Prostate gland (tissue), 2 donors: ENCODE results near the gene GARIN1A. TPM values are rescaled to one million over a fixed set of nuclear protein-coding genes. Genes with fewer than 3 reads are reported as not detected.
"Not testable (repeated sequence)": the region's sequence is repeated elsewhere in the genome, so short reads cannot be mapped to it uniquely, and the experiment has no call there.

ENCODE experiments used
- DNase-seq: peaks from one replicate; pipeline ENCODE4 v3.0.0-alpha.2; 2019; ENCODE audit warnings: low spot score
- H3K27ac ChIP-seq, 2 donors: fragments of 200-600 bp; sonication (generic); 2 replicates each; pipeline ENCODE4 v1.5.1; 2017 to 2019
- H3K27me3 ChIP-seq: fragments of 200-600 bp; sonication (generic); replicated peaks from 2 replicates; pipeline ENCODE4 v1.5.1; 2019; ENCODE audit not compliant: insufficient read depth
- H3K36me3 ChIP-seq, 2 donors: fragments of 200-600 bp; sonication (generic); 1 replicate in 1 of 2; 2 replicates in 1 of 2; pipeline versions ENCODE4 v1.5.1 to v1.8.1; 2017 to 2019
- H3K4me1 ChIP-seq: fragments of 200-600 bp; sonication (generic); replicated peaks from 2 replicates; pipeline ENCODE4 v1.5.1; 2019
- H3K4me3 ChIP-seq, 2 donors: fragments of 200-600 bp; sonication (generic); 2 replicates each; pipeline ENCODE4 v1.5.1; 2017 to 2019
- H3K9me3 ChIP-seq: fragments of 200-600 bp; sonication (generic); 2 replicates; pipeline ENCODE4 v1.5.1; 2017
- CTCF ChIP-seq, 4 experiments: fragments of 200-600 bp in 2 of 4; fragments of 450-650 bp in 2 of 4; sonication (generic) in 2 of 4; IDR thresholded peaks; 1 replicate in 3 of 4; 2 replicates in 1 of 4; pipeline ENCODE4 v1.5.1; 2016 to 2019; ENCODE audit warnings: antibody characterized with exemption in 4 of 4, mild to moderate bottlenecking in 2 of 4, moderate library complexity in 2 of 4
- POLR2A ChIP-seq: fragments of 450-650 bp; IDR thresholded peaks from one replicate; pipeline ENCODE4 v1.6.1; 2016; ENCODE audit warnings: antibody characterized with exemption, mild to moderate bottlenecking
- POLR2AphosphoS5 ChIP-seq: sonication (generic); formaldehyde crosslinking; IDR thresholded peaks from one replicate; pipeline ENCODE4 v1.6.1; 2017; ENCODE audit warnings: antibody characterized with exemption
- WGBS: methylation state at CpG from one replicate; pipeline ENCODE4 v1.1.5; 2018; 5-methylcytosine and 5-hydroxymethylcytosine counted together
- intact Hi-C: fragments of 100-400 bp; cut with DNase I; formaldehyde crosslinking; loops from one replicate; pipeline ENCODE4 v1.14.2; 2022
- total RNA-seq, 2 donors: library from RNA; depleted of rRNA; stranded (reverse); fragments of >200 nt; gene quantifications; one replicate each; pipeline ENCODE4 v1.1.0, GENCODE V29; 2016

Gene GARIN1A
- total RNA-seq: 1 to 10 TPM in 1 of 2 donors, under 1 TPM in 1; 0.18 to 4.5 TPM

GRCh38 chr7:128671992-128672391 is at the start of gene GARIN1A:
GARIN1A (plus strand) TSS chr7:128672292; CDS start chr7:128672398, 106 bp downstream.
- no peaks in the 10 kb centered on the region for H3K9me3 ChIP-seq
- no peaks in the 10 kb centered on the region for H3K36me3 ChIP-seq
- no peaks in the 10 kb centered on the region for H3K27me3 ChIP-seq
- no peak for DNase-seq
- intact Hi-C loops: no loop called here
- no peak within 1 kb of the TSS for H3K27ac ChIP-seq
- 78% methylated on average over 4 of the region's 4 CpGs for WGBS
- no peak for TF ChIP-seq CTCF (IDR thresholded peaks at IDR 0.05)
- TF ChIP-seq POLR2AphosphoS5: no peak
- no peak for TF ChIP-seq POLR2A
- no peak within 1 kb of the TSS for H3K4me3 ChIP-seq
- no peaks in the 10 kb centered on the region for H3K4me1 ChIP-seq

- 82% methylated on average over 2 of the region's 2 CpGs for WGBS
- H3K36me3 ChIP-seq, H3K9me3 ChIP-seq, H3K27me3 ChIP-seq, H3K4me3 ChIP-seq, intact Hi-C loops, DNase-seq, H3K4me1 ChIP-seq, H3K27ac ChIP-seq: not testable (repeated sequence)
These were observed 45.0 kb upstream of the GARIN1A start for GRCh38 chr7:128627124-128627523.

GRCh38 chr7:128633915-128634314 is 38.2 kb upstream of the GARIN1A start:
- H3K27me3 ChIP-seq, H3K36me3 ChIP-seq, H3K4me3 ChIP-seq, H3K4me1 ChIP-seq, intact Hi-C loops, H3K9me3 ChIP-seq, H3K27ac ChIP-seq, DNase-seq: not testable (repeated sequence)
- 96% methylated on average over 3 of the region's 3 CpGs for WGBS

GRCh38 chr7:128645206-128645605 is 26.9 kb upstream of the GARIN1A start:
- WGBS: 94% methylated on average over 5 of the region's 5 CpGs
- H3K9me3 ChIP-seq, H3K4me3 ChIP-seq, H3K27ac ChIP-seq, H3K4me1 ChIP-seq, H3K27me3 ChIP-seq, intact Hi-C loops, H3K36me3 ChIP-seq, DNase-seq: not testable (repeated sequence)

GRCh38 chr7:128645844-128646243 is 26.2 kb upstream of the GARIN1A start:
- H3K9me3 ChIP-seq, intact Hi-C loops, H3K27ac ChIP-seq, H3K36me3 ChIP-seq, DNase-seq, H3K4me1 ChIP-seq, H3K4me3 ChIP-seq, H3K27me3 ChIP-seq: not testable (repeated sequence)
- 89% methylated on average over 4 of the region's 4 CpGs for WGBS

GRCh38 chr7:128646877-128647276 is 25.2 kb upstream of the GARIN1A start:
- DNase-seq, H3K27ac ChIP-seq, intact Hi-C loops, H3K9me3 ChIP-seq, H3K36me3 ChIP-seq, H3K4me1 ChIP-seq, H3K4me3 ChIP-seq, H3K27me3 ChIP-seq: not testable (repeated sequence)
- 90% methylated on average over 6 of the region's 6 CpGs for WGBS

GRCh38 chr7:128651096-128651495 is 21.0 kb upstream of the GARIN1A start:
- H3K9me3 ChIP-seq, intact Hi-C loops, H3K27ac ChIP-seq, H3K36me3 ChIP-seq, H3K4me1 ChIP-seq, DNase-seq, H3K4me3 ChIP-seq, H3K27me3 ChIP-seq: not testable (repeated sequence)
- 93% methylated on average over 5 of the region's 6 CpGs for WGBS

GRCh38 chr7:128652606-128653005 is 19.5 kb upstream of the GARIN1A start:
- H3K27me3 ChIP-seq, DNase-seq, H3K27ac ChIP-seq, H3K4me3 ChIP-seq, intact Hi-C loops, H3K36me3 ChIP-seq, H3K9me3 ChIP-seq, H3K4me1 ChIP-seq: not testable (repeated sequence)
- 96% methylated on average over 19 of the region's 24 CpGs for WGBS

- 86% methylated on average over 14 of the region's 16 CpGs for WGBS
- DNase-seq, intact Hi-C loops, H3K36me3 ChIP-seq, H3K9me3 ChIP-seq, H3K27ac ChIP-seq, H3K4me3 ChIP-seq, H3K27me3 ChIP-seq, H3K4me1 ChIP-seq: not testable (repeated sequence)
These were observed 18.9 kb upstream of the GARIN1A start for GRCh38 chr7:128653197-128653596.

GRCh38 chr7:128654080-128654479 is 18.0 kb upstream of the GARIN1A start:
- H3K9me3 ChIP-seq, H3K4me1 ChIP-seq, H3K27me3 ChIP-seq, H3K27ac ChIP-seq, DNase-seq, H3K4me3 ChIP-seq, H3K36me3 ChIP-seq, intact Hi-C loops: not testable (repeated sequence)
- 79% methylated on average over 16 of the region's 19 CpGs for WGBS

- H3K27ac ChIP-seq, H3K36me3 ChIP-seq, H3K4me1 ChIP-seq, H3K9me3 ChIP-seq, H3K4me3 ChIP-seq, H3K27me3 ChIP-seq, intact Hi-C loops, DNase-seq: not testable (repeated sequence)
- WGBS: 92% methylated on average over 18 of the region's 18 CpGs
These were observed 17.6 kb upstream of the GARIN1A start for GRCh38 chr7:128654501-128654900.

GRCh38 chr7:128658428-128658827 is 13.7 kb upstream of the GARIN1A start:
- H3K27ac ChIP-seq, H3K4me3 ChIP-seq, H3K36me3 ChIP-seq, H3K9me3 ChIP-seq, H3K27me3 ChIP-seq, H3K4me1 ChIP-seq, DNase-seq, intact Hi-C loops: not testable (repeated sequence)
- WGBS: 78% methylated on average over 3 of the region's 5 CpGs
